WTC11 (cell line): ENCODE measurements around the gene ZBTB4. TPM values are rescaled to one million over a fixed set of nuclear protein-coding genes. Genes with fewer than 3 reads are reported as not detected.

Source experiments
- ATAC-seq: fragments of 200-7000 bp; cut with Tn5 transposase; 2 replicates; pipeline ENCODE4 v1.10.0; 2021; ENCODE audit warnings: mild to moderate bottlenecking, moderate library complexity
- CTCF ChIA-PET: fragments of 300-600 bp; sonication (Branson Sonifier 250); formaldehyde crosslinking; loops from one replicate; lab custom pipeline; 2021; ENCODE audit warnings: antibody characterized with exemption; lab: Charles Lee
- POLR2A ChIA-PET: fragments of 350-600 bp; sonication (Branson Sonifier 250); formaldehyde crosslinking; loops from one replicate; lab custom pipeline; 2021; ENCODE audit warnings: antibody characterized with exemption; lab: Charles Lee
- DNase-seq: peaks from one replicate; pipeline ENCODE4 v3.0.0; 2021; ENCODE audit warnings: low spot score
- H3K27ac Mint-ChIP-seq: 2 replicates; pipeline ENCODE4 v1.8.0; 2021; ENCODE audit warnings: mixed read lengths
- H3K27me3 Mint-ChIP-seq: 2 replicates; pipeline ENCODE4 v1.8.0; 2021; ENCODE audit warnings: low read depth, mild to moderate bottlenecking, moderate library complexity, mixed read lengths
- H3K36me3 Mint-ChIP-seq: 2 replicates; pipeline ENCODE4 v1.8.0; 2021; ENCODE audit warnings: mixed read lengths
- H3K4me1 Mint-ChIP-seq: 2 replicates; pipeline ENCODE4 v1.8.0; 2022; ENCODE audit warnings: mixed read lengths
- H3K4me3 Mint-ChIP-seq: 2 replicates; pipeline ENCODE4 v1.8.0; 2021; ENCODE audit warnings: mild to moderate bottlenecking, moderate library complexity, mixed read lengths
- H3K9me3 Mint-ChIP-seq: 2 replicates; pipeline ENCODE4 v1.8.0; 2021; ENCODE audit warnings: mixed read lengths
- ATF6 ChIP-seq: sonication (generic); formaldehyde crosslinking; IDR thresholded peaks from 2 replicates; pipeline ENCODE4 v1.8.1; 2023; ENCODE audit warnings: mild to moderate bottlenecking, missing genetic modification reagents
- CBFB ChIP-seq: sonication (generic); formaldehyde crosslinking; IDR thresholded peaks from 2 replicates; pipeline ENCODE4 v1.8.1; 2022; ENCODE audit warnings: mild to moderate bottlenecking, low read depth, missing genetic modification reagents
- CTCF ChIP-seq: fragments of 200-600 bp; IDR thresholded peaks from 2 replicates; pipeline ENCODE4 v1.8.0; 2022; ENCODE audit warnings: antibody characterized with exemption
- E2F1 ChIP-seq: sonication (generic); formaldehyde crosslinking; IDR thresholded peaks from 2 replicates; pipeline ENCODE4 v1.8.0; 2022; ENCODE audit warnings: mild to moderate bottlenecking, missing genetic modification reagents
- ERG ChIP-seq: fragments of 250-450 bp; sonication (Bioruptor Pico); IDR thresholded peaks from 2 replicates; pipeline ENCODE4 v1.8.0; 2021; ENCODE audit warnings: mild to moderate bottlenecking
- ETV6 ChIP-seq: sonication (generic); formaldehyde crosslinking; IDR thresholded peaks from 2 replicates; pipeline ENCODE4 v1.8.1; 2022; ENCODE audit warnings: mild to moderate bottlenecking, missing genetic modification reagents
- NR2C2 ChIP-seq: sonication (generic); formaldehyde crosslinking; IDR thresholded peaks from 2 replicates; pipeline ENCODE4 v1.8.0; 2022; ENCODE audit warnings: mild to moderate bottlenecking, missing genetic modification reagents
- PRDM15 ChIP-seq: sonication (generic); formaldehyde crosslinking; IDR thresholded peaks from 2 replicates; pipeline ENCODE4 v1.8.0; 2022; ENCODE audit warnings: missing genetic modification reagents
- SMAD3 ChIP-seq: sonication (generic); formaldehyde crosslinking; IDR thresholded peaks from 2 replicates; pipeline ENCODE4 v1.8.0; 2022; ENCODE audit warnings: missing genetic modification reagents, mild to moderate bottlenecking, borderline replicate concordance
- STAT6 ChIP-seq: sonication (generic); formaldehyde crosslinking; conservative IDR thresholded peaks from 2 replicates; pipeline ENCODE4 v1.8.1; 2023; ENCODE audit warnings: mild to moderate bottlenecking, low read depth, missing genetic modification reagents, moderate library complexity
- USF2 ChIP-seq: sonication (generic); formaldehyde crosslinking; IDR thresholded peaks from 2 replicates; pipeline ENCODE4 v1.8.1; 2023; ENCODE audit warnings: mild to moderate bottlenecking, missing genetic modification reagents, moderate library complexity
- ZNF121 ChIP-seq: sonication (generic); formaldehyde crosslinking; IDR thresholded peaks from 2 replicates; pipeline ENCODE4 v1.8.0; 2023; ENCODE audit warnings: missing genetic modification reagents
- ZNF219 ChIP-seq: sonication (generic); formaldehyde crosslinking; IDR thresholded peaks from 2 replicates; pipeline ENCODE4 v1.8.0; 2023; ENCODE audit warnings: missing genetic modification reagents, mild to moderate bottlenecking, borderline replicate concordance
- ZNF512 ChIP-seq: sonication (generic); formaldehyde crosslinking; IDR thresholded peaks from 2 replicates; pipeline ENCODE4 v1.8.1; 2022; ENCODE audit warnings: missing genetic modification reagents, borderline replicate concordance
- total RNA-seq: library from RNA; stranded (reverse); gene quantifications from 3 replicates; pipeline ENCODE4 v1.2.3, GENCODE V29; 2021

The ZBTB4 gene
- total RNA-seq, 1 experiment from 2014 or later: 14.6 TPM

- no peak for DNase-seq
- POLR2A ChIA-PET: interaction anchor here (0.5 to 2.4 kb wide), 7 partner anchors 22 to 159 kb away, joined by 3 to 15 read pairs (median 3); partner anchors contain the start of genes POLR2A, SLC2A4 and TMEM256
- peak overlapping the region; percentile 97 for H3K4me3 Mint-ChIP-seq
- no peaks in the 10 kb centered on the region; the same call in 1 of the 2 replicates for H3K36me3 Mint-ChIP-seq
- H3K27ac Mint-ChIP-seq: peak overlapping the region; percentile 80
- TF ChIP-seq ZNF121 (no peak), ATF6 (CRISPR knock-in tag) (no peak), SMAD3 (CRISPR knock-in tag) (no peak), ZNF219 (no peak), ZNF512 (CRISPR knock-in tag) (no peak), ETV6 (CRISPR knock-in tag) (no peak), PRDM15 (no peak), CBFB (CRISPR knock-in tag) (no peak), ERG (CRISPR knock-in tag) (no peak), STAT6 (no peak), CTCF (no peak), E2F1 (CRISPR knock-in tag) (no peak), USF2 (CRISPR knock-in tag) (no peak), NR2C2 (CRISPR knock-in tag) (no peak)
- TF ChIP-seq, all 79 proteins: peak for 0
- peaks cover 38% of the 10 kb centered on the region for H3K4me1 Mint-ChIP-seq
- ATAC-seq: no peak
- CTCF ChIA-PET: interaction anchor here (0.6 to 3.8 kb wide), 17 partner anchors 21 to 679 kb away, joined by 3 to 21 read pairs (median 5); partner anchors contain the start of genes NLGN2, PLSCR3, SPEM1 and TMEM256
- peaks cover 37% of the 10 kb centered on the region for H3K27me3 Mint-ChIP-seq
- no peaks in the 10 kb centered on the region for H3K9me3 Mint-ChIP-seq
Observed at GRCh38 chr17:7441266-7441665, 38.2 kb downstream of the ZBTB4 start.
